HepG2 (cell line): ENCODE results near the gene BAHCC1. TPM values are rescaled to one million over a fixed set of nuclear protein-coding genes. Genes with fewer than 3 reads are reported as not detected.

ENCODE experiments used
- BORCS8-MEF2B ChIP-seq: sonication (generic); formaldehyde crosslinking; IDR thresholded peaks from 2 replicates; pipeline ENCODE4 v1.8.0; 2022; ENCODE audit warnings: mild to moderate bottlenecking, missing genetic modification reagents
- HES4 ChIP-seq: sonication (generic); formaldehyde crosslinking; IDR thresholded peaks from 2 replicates; pipeline ENCODE4 v1.9.0; 2021; ENCODE audit warnings: mild to moderate bottlenecking, missing genetic modification reagents, borderline replicate concordance
- MTF1 ChIP-seq: sonication (generic); formaldehyde crosslinking; IDR thresholded peaks from 2 replicates; pipeline ENCODE4 v1.5.0; 2020; ENCODE audit warnings: missing genetic modification reagents
- MXI1 ChIP-seq: IDR thresholded peaks from 3 replicates; pipeline ENCODE4 v1.6.1; 2012; ENCODE audit warnings: low read depth, low read length, inconsistent platforms, borderline replicate concordance
- NFYC ChIP-seq: IDR thresholded peaks from 2 replicates; pipeline ENCODE4 v1.6.1; 2016; ENCODE audit warnings: missing genetic modification reagents, missing compliant biosample characterization
- NR1H2 ChIP-seq: sonication (generic); formaldehyde crosslinking; IDR thresholded peaks from 2 replicates; pipeline ENCODE4 v1.8.1; 2022; ENCODE audit warnings: low read depth, missing genetic modification reagents, borderline replicate concordance
- ZFP37 ChIP-seq: sonication (generic); formaldehyde crosslinking; IDR thresholded peaks from 2 replicates; pipeline ENCODE4 v1.4.0; 2020; ENCODE audit warnings: missing genetic modification reagents, borderline replicate concordance
- ZNF136 ChIP-seq: sonication (generic); formaldehyde crosslinking; IDR thresholded peaks from 2 replicates; pipeline ENCODE4 v1.8.1; 2022; ENCODE audit warnings: low read depth, mild to moderate bottlenecking, moderate library complexity, missing genetic modification reagents
- ZNF205 ChIP-seq: IDR thresholded peaks from 2 replicates; pipeline ENCODE4 v1.6.1; 2018; ENCODE audit warnings: missing biosample characterization, missing genetic modification reagents
- ZNF235 ChIP-seq: sonication (generic); formaldehyde crosslinking; IDR thresholded peaks from 2 replicates; pipeline ENCODE4 v1.8.1; 2023; ENCODE audit warnings: mild to moderate bottlenecking, missing genetic modification reagents, borderline replicate concordance
- ZSCAN29 ChIP-seq: sonication (generic); formaldehyde crosslinking; conservative IDR thresholded peaks from 2 replicates; pipeline ENCODE4 v1.4.0; 2020; ENCODE audit warnings: mild to moderate bottlenecking, missing genetic modification reagents
- polyA plus RNA-seq, 8 experiments: library from polyadenylated mRNA; depleted of rRNA in 3 of 8; stranded (reverse) in 7 of 8; unstranded in 1 of 8; fragments of >200 nt; fragmentation: Illumina TruSeq in 4 of 8; extraction: Trizol in 4 of 8; gene quantifications; 2 replicates each; pipeline versions ENCODE4 v1.2.1 to v1.2.3, GENCODE V29; 2011 to 2016; ENCODE audit warnings: low read depth in 4 of 8, missing spikeins in 1 of 8, mixed read lengths in 1 of 8; ENCODE audit not compliant: insufficient read depth in 1 of 8
- total RNA-seq, 5 experiments: library from RNA; depleted of rRNA; stranded (reverse); fragments of >200 nt; fragmentation: Illumina TruSeq; extraction: Trizol; gene quantifications; 2 replicates each; pipeline ENCODE4 v1.2.3, GENCODE V29; 2016; ENCODE audit warnings: low read depth in 1 of 5
- TF ChIP-seq, protein P1 (sequence below), 2 experiments: fragments of 450-650 bp in 1 of 2; sonication (generic) in 1 of 2; formaldehyde crosslinking in 1 of 2; IDR thresholded peaks; 2 replicates each; pipeline versions ENCODE4 v1.6.1 to v1.8.0; 2016 to 2022; ENCODE audit warnings: antibody characterized with exemption in 1 of 2, mild to moderate bottlenecking in 1 of 2, missing genetic modification reagents in 1 of 2

Gene BAHCC1
- total and polyA plus RNA-seq, 2 of the 13 experiments (the other 11 are each of a cell fraction or from before 2014, with no cell fraction given) = 1.4 to 1.7 TPM

GRCh38 chr17:81493198-81494038 is 98.2 kb downstream of the BAHCC1 start (continued):
- TF ChIP-seq MTF1 (CRISPR knock-in tag) (no peak), ZNF205 (CRISPR knock-in tag) (no peak), MXI1 (no peak), ZNF235 (CRISPR knock-in tag) (no peak), ZNF136 (CRISPR knock-in tag) (no peak), BORCS8-MEF2B (CRISPR knock-in tag) (0 out of 2 replicates have a peak, but pooled peaks have one; percentile 31), ZFP37 (CRISPR knock-in tag) (no peak), NFYC (CRISPR knock-in tag) (peak; percentile 64; the same call in 1 of the 2 replicates), NR1H2 (CRISPR knock-in tag) (no peak), ZSCAN29 (CRISPR knock-in tag) (no peak), HES4 (CRISPR knock-in tag) (no peak)
- TF ChIP-seq, protein P1, sequence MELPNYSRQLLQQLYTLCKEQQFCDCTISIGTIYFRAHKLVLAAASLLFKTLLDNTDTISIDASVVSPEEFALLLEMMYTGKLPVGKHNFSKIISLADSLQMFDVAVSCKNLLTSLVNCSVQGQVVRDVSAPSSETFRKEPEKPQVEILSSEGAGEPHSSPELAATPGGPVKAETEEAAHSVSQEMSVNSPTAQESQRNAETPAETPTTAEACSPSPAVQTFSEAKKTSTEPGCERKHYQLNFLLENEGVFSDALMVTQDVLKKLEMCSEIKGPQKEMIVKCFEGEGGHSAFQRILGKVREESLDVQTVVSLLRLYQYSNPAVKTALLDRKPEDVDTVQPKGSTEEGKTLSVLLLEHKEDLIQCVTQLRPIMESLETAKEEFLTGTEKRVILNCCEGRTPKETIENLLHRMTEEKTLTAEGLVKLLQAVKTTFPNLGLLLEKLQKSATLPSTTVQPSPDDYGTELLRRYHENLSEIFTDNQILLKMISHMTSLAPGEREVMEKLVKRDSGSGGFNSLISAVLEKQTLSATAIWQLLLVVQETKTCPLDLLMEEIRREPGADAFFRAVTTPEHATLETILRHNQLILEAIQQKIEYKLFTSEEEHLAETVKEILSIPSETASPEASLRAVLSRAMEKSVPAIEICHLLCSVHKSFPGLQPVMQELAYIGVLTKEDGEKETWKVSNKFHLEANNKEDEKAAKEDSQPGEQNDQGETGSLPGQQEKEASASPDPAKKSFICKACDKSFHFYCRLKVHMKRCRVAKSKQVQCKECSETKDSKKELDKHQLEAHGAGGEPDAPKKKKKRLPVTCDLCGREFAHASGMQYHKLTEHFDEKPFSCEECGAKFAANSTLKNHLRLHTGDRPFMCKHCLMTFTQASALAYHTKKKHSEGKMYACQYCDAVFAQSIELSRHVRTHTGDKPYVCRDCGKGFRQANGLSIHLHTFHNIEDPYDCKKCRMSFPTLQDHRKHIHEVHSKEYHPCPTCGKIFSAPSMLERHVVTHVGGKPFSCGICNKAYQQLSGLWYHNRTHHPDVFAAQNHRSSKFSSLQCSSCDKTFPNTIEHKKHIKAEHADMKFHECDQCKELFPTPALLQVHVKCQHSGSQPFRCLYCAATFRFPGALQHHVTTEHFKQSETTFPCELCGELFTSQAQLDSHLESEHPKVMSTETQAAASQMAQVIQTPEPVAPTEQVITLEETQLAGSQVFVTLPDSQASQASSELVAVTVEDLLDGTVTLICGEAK (IDR thresholded peaks at IDR 0.05) = no peak
- TF ChIP-seq, protein P1 (CRISPR knock-in tag; IDR thresholded peaks at IDR 0.05) = no peak
- TF ChIP-seq, all 625 proteins: peak for 7
